GM12891 (cell line): Measurements from ENCODE around the gene ORMDL2.

Experiments
- POLR2A ChIP-seq: IDR thresholded peaks from 2 replicates; pipeline ENCODE4 v1.6.1; 2011; ENCODE audit warnings: low read depth, low read length, control low read depth
- POLR2AphosphoS5 ChIP-seq: IDR thresholded peaks from 2 replicates; pipeline ENCODE4 v1.6.1; 2011; ENCODE audit warnings: low read depth, low read length, control low read depth

- TF ChIP-seq POLR2AphosphoS5 (no peak), POLR2A (no peak)
Observed at GRCh38 chr12:55845361-55845760, 27.5 kb downstream of the ORMDL2 start.
